ENCODE measurements around the gene MCM9. TPM values are rescaled to one million over a fixed set of nuclear protein-coding genes. Genes with fewer than 3 reads are reported as not detected.

MCM9 gene
- total and polyA plus RNA-seq, 12 donors = 1.5 to 7.8 (median 5.2) TPM

- DNase-seq (no peak), ATAC-seq (no peak)
- TF ChIP-seq CTCF (IDR thresholded peaks at IDR 0.05) = no peak
- Histone ChIP-seq H3K27me3 (no peaks in the 10 kb centered on the region), H3K4me1 (peaks cover 0 to 21% (median 12%) of the 10 kb centered on the region in 9 donors), H3K9me3 (no peaks in the 10 kb centered on the region), H3K36me3 (no peaks in the 10 kb centered on the region), H3K27ac (no peak overlapping the region), H3K4me3 (no peak overlapping the region)
- 97 to 98% methylated on average over 5 of the region's 5 CpGs for WGBS, 2 donors
- intact Hi-C loops (cut with DNase I) = loop anchor here in 1 of 10 donors (10.0 kb wide), 1 partner anchor 215 kb away; no protein-coding TSS in a partner anchor
Observed at GRCh38 chr6:118789419-118789818, 145.5 kb downstream of the MCM9 start.

GRCh38 chr6:118788702-118789101, 146.3 kb downstream of the MCM9 start:
- DNase-seq (no peak), ATAC-seq (no peak)
- Histone ChIP-seq H3K4me1 (peaks cover 0 to 27% (median 16%) of the 10 kb centered on the region in 9 donors), H3K9me3 (no peaks in the 10 kb centered on the region), H3K36me3 (no peaks in the 10 kb centered on the region), H3K27ac (no peak overlapping the region), H3K27me3 (no peaks in the 10 kb centered on the region), H3K4me3 (no peak overlapping the region)
- 91 to 95% methylated on average over 4 of the region's 4 CpGs for WGBS, 2 donors
- no peak for TF ChIP-seq CTCF (IDR thresholded peaks at IDR 0.05)
- intact Hi-C loops (cut with DNase I) = loop anchor here in 1 of 10 donors (10.0 kb wide), 1 partner anchor 214 kb away; no protein-coding TSS in a partner anchor

- Histone ChIP-seq H3K9me3 (no peaks in the 10 kb centered on the region), H3K27me3 (no peaks in the 10 kb centered on the region), H3K4me3 (no peak overlapping the region), H3K36me3 (no peaks in the 10 kb centered on the region), H3K27ac (peak overlapping the region in 1 of 10 donors; percentile 16), H3K4me1 (peaks cover 0 to 27% (median 16%) of the 10 kb centered on the region in 9 donors)
- ATAC-seq = peak; percentile 41 to 86 (median 71)
- 58 to 61% methylated on average over 6 of the region's 6 CpGs for WGBS, 2 donors
- TF ChIP-seq CTCF (IDR thresholded peaks at IDR 0.05) = no peak
- intact Hi-C loops (cut with DNase I) = loop anchor here in 1 of 10 donors (10.0 kb wide), 1 partner anchor 213 kb away; no protein-coding TSS in a partner anchor
- peak in 1 of 2 donors; percentile 33 for DNase-seq
Observed at GRCh38 chr6:118787724-118788423, 147.1 kb downstream of the MCM9 start.

- Histone ChIP-seq H3K9me3 (no peaks in the 10 kb centered on the region), H3K27me3 (no peaks in the 10 kb centered on the region), H3K4me3 (no peak overlapping the region), H3K4me1 (peaks cover 0 to 27% (median 16%) of the 10 kb centered on the region in 9 donors), H3K27ac (no peak overlapping the region), H3K36me3 (no peaks in the 10 kb centered on the region)
- TF ChIP-seq CTCF (IDR thresholded peaks at IDR 0.05) = no peak
- ATAC-seq (no peak), DNase-seq (no peak)
- intact Hi-C loops (cut with DNase I) = loop anchor here in 1 of 10 donors (10.0 kb wide), 1 partner anchor 212 kb away; no protein-coding TSS in a partner anchor
- 83 to 84% methylated on average over 8 of the region's 8 CpGs for WGBS, 2 donors
Observed at GRCh38 chr6:118786596-118787453, 148.1 kb downstream of the MCM9 start.

Data from heart right ventricle (tissue), 16 donors.